GM12878 (cell line): Measurements from ENCODE around the gene SNAP29. TPM values are rescaled to one million over a fixed set of nuclear protein-coding genes. Genes with fewer than 3 reads are reported as not detected.

Experiments
- ATAC-seq: fragments of 200-7000 bp; cut with Tn5 transposase; 3 replicates; pipeline ENCODE4 v1.9.1; 2020; ENCODE audit warnings: mild to moderate bottlenecking, moderate library complexity
- BruUV-seq: library from RNA; stranded (reverse); fragments of 400-500 nt; replicated peaks from 2 replicates; lab custom pipeline; 2021; lab: Mats Ljungman, UMichigan
- CTCF ChIA-PET: fragments of 300-600 bp; sonication (Branson Sonifier 250); formaldehyde crosslinking; extraction: SDS; loops from one replicate; lab custom pipeline; 2021; ENCODE audit warnings: inconsistent platforms; lab: Yijun Ruan, JAX
- POLR2A ChIA-PET: fragments of 350-600 bp; formaldehyde crosslinking; extraction: SDS; loops from one replicate; lab custom pipeline; 2021; ENCODE audit warnings: inconsistent platforms; lab: Charles Lee
- RAD21 ChIA-PET: fragments of 300-600 bp; sonication (Branson Sonifier 250); formaldehyde crosslinking; loops from one replicate; lab custom pipeline; 2023; ENCODE audit warnings: antibody characterized with exemption; ENCODE audit not compliant: unreplicated experiment; lab: Charles Lee
- SMC1A ChIA-PET: fragments of 300-600 bp; sonication (Branson Sonifier 250); formaldehyde crosslinking; loops from one replicate; lab custom pipeline; 2023; ENCODE audit not compliant: unreplicated experiment, uncharacterized antibody; lab: Charles Lee
- DNase-seq: peaks from one replicate; pipeline ENCODE4 v3.0.0-alpha.2; 2011; ENCODE audit warnings: low read depth, low spot score
- FAIRE-seq: peaks from 3 replicates; lab custom pipeline; 2011; peaks lifted over from hg19 to GRCh38; lab: Jason Lieb, UNC
- H2AFZ ChIP-seq: 2 replicates; pipeline ENCODE4 v1.6.0; 2011; ENCODE audit warnings: low read depth, low read length, control low read depth; ENCODE audit not compliant: control insufficient read depth
- H3K27ac ChIP-seq: 2 replicates; pipeline ENCODE4 v1.5.1; 2011; ENCODE audit warnings: control low read depth; ENCODE audit not compliant: control insufficient read depth, insufficient read depth
- H3K27me3 ChIP-seq, 2 experiments: replicated peaks in 1 of 2; 2 replicates each; pipeline versions ENCODE4 v1.6.0 to v1.6.1; 2011; ENCODE audit warnings: low read length in 1 of 2; ENCODE audit not compliant: control insufficient read depth in 2 of 2, insufficient read depth in 2 of 2
- H3K36me3 ChIP-seq, 2 experiments: 2 replicates each; pipeline ENCODE4 v1.5.1; 2011; ENCODE audit warnings: low read length in 1 of 2; ENCODE audit not compliant: control insufficient read depth in 2 of 2, insufficient read depth in 2 of 2
- H3K4me1 ChIP-seq: 2 replicates; pipeline ENCODE4 v1.6.1; 2011; ENCODE audit warnings: mild to moderate bottlenecking, low read length, moderate library complexity, mixed read lengths; ENCODE audit not compliant: control insufficient read depth, insufficient read depth
- H3K4me2 ChIP-seq: 2 replicates; pipeline ENCODE4 v1.6.0; 2011; ENCODE audit warnings: control low read depth; ENCODE audit not compliant: control insufficient read depth, insufficient read depth
- H3K4me3 ChIP-seq: fragments of 200-600 bp; sonication (generic); 2 replicates; pipeline ENCODE4 v1.5.1; 2016
- H3K79me2 ChIP-seq: 2 replicates; pipeline ENCODE4 v1.6.0; 2011; ENCODE audit warnings: low read length; ENCODE audit not compliant: control insufficient read depth, insufficient read depth
- H3K9ac ChIP-seq: 2 replicates; pipeline ENCODE4 v1.8.0; 2011; ENCODE audit warnings: low read length, control low read depth, mixed read lengths; ENCODE audit not compliant: control insufficient read depth, insufficient read depth
- H3K9me3 ChIP-seq: replicated peaks from 3 replicates; pipeline ENCODE4 v1.5.1; 2011; ENCODE audit warnings: mild to moderate bottlenecking, low read length; ENCODE audit not compliant: control insufficient read depth, insufficient read depth
- H4K20me1 ChIP-seq: 2 replicates; pipeline ENCODE4 v1.6.0; 2011; ENCODE audit not compliant: control insufficient read depth, insufficient read depth
- BCLAF1 ChIP-seq: fragments of 450-650 bp; IDR thresholded peaks from 2 replicates; pipeline ENCODE4 v1.6.1; 2017; ENCODE audit warnings: antibody characterized with exemption, mild to moderate bottlenecking, moderate library complexity
- KDM1A ChIP-seq: fragments of 200-600 bp; sonication (generic); IDR thresholded peaks from 2 replicates; pipeline ENCODE4 v1.6.1; 2016; ENCODE audit warnings: borderline replicate concordance
- MAX ChIP-seq: IDR thresholded peaks from 2 replicates; pipeline ENCODE4 v1.6.1; 2012; ENCODE audit warnings: low read depth, low read length, improper control_type of control experiment
- NFIC ChIP-seq: IDR thresholded peaks from 2 replicates; pipeline ENCODE4 v1.6.1; 2012; ENCODE audit warnings: low read depth, mild to moderate bottlenecking, inconsistent platforms, low read length, moderate library complexity
- NRF1 ChIP-seq: conservative IDR thresholded peaks from 2 replicates; pipeline ENCODE4 v1.6.1; 2011; ENCODE audit warnings: mild to moderate bottlenecking, low read depth, low read length, improper control_type of control experiment
- POU2F2 ChIP-seq: IDR thresholded peaks from 3 replicates; pipeline ENCODE4 v1.6.1; 2011; ENCODE audit warnings: low read depth, mild to moderate bottlenecking, low read length, borderline replicate concordance
- RBBP5 ChIP-seq: fragments of 200-600 bp; sonication (generic); conservative IDR thresholded peaks from 2 replicates; pipeline ENCODE4 v1.6.1; 2016
- RELA ChIP-seq: fragments of 450-650 bp; IDR thresholded peaks from 2 replicates; pipeline ENCODE4 v1.8.0; 2014; ENCODE audit warnings: borderline replicate concordance; ENCODE audit not compliant: partially characterized antibody
- SIX5 ChIP-seq: IDR thresholded peaks from 2 replicates; pipeline ENCODE4 v1.6.1; 2011; ENCODE audit warnings: mild to moderate bottlenecking, low read depth, low read length, moderate library complexity; ENCODE audit not compliant: severe bottlenecking
- SRF ChIP-seq, 2 experiments: IDR thresholded peaks; 2 replicates each; pipeline ENCODE4 v1.6.1; 2011; ENCODE audit warnings: low read depth in 2 of 2, low read length in 2 of 2, mild to moderate bottlenecking in 1 of 2, moderate library complexity in 1 of 2
- TAF1 ChIP-seq: IDR thresholded peaks from 2 replicates; pipeline ENCODE4 v1.6.1; 2011; ENCODE audit warnings: mild to moderate bottlenecking, low read depth, low read length, borderline replicate concordance
- WGBS: methylation state at CpG from one replicate; pipeline ENCODE4 v1.1.6; 2016; ENCODE audit warnings: low lambda C conversion rate; ENCODE audit not compliant: insufficient replicate concordance, insufficient coverage; ENCODE audit errors: missing lambda C conversion rate; 5-methylcytosine and 5-hydroxymethylcytosine counted together
- in situ Hi-C: fragments of 300-500 bp; cut with MboI; formaldehyde crosslinking; loops from 9 replicates; pipeline ENCODE4 v1.14.3; 2018; ENCODE audit warnings: mixed read lengths
- intact Hi-C: fragments of 100-400 bp; cut with micrococcal nuclease; formaldehyde crosslinking; loops from one replicate; pipeline ENCODE4 v1.14.2; 2022; ENCODE audit not compliant: unreplicated experiment
- polyA plus RNA-seq, 11 experiments: library from polyadenylated mRNA; depleted of rRNA in 4 of 11; unstranded in 6 of 11; stranded (reverse) in 5 of 11; fragments of >200 nt; fragmentation: Nextera tagmentation in 4 of 11; fragmentation: Illumina TruSeq in 1 of 11; extraction: Ambion mirVana in 4 of 11; extraction: Trizol in 1 of 11; gene quantifications; 1 replicate in 1 of 11; 2 replicates in 10 of 11; pipeline versions ENCODE4 v1.2.1 to v1.2.3, GENCODE V29; 2011 to 2016; ENCODE audit warnings: inconsistent platforms in 2 of 11, missing spikeins in 2 of 11, low read depth in 1 of 11
- total RNA-seq, 4 experiments: library from RNA; depleted of rRNA in 3 of 4; stranded (reverse); fragments of >200 nt in 3 of 4; fragmentation: Illumina TruSeq in 1 of 4; extraction: Trizol in 1 of 4; gene quantifications; 2 replicates each; pipeline versions ENCODE4 v1.2.1 to v1.2.3, GENCODE V29; 2013 to 2021

The SNAP29 gene
- total and polyA plus RNA-seq, 10 of the 15 experiments (the other 5 are each of a cell fraction or from before 2014, with no cell fraction given) = 4.7 to 45.7 (median 27.9) TPM

GRCh38 chr22:20839837-20840645 lies 18.8 kb upstream of the SNAP29 start:
- Histone ChIP-seq H3K79me2 (peaks cover 5% of the 10 kb centered on the region), H3K9ac (no peak overlapping the region), H3K27ac (no peak overlapping the region), H3K4me3 (no peak overlapping the region), H4K20me1 (no peaks in the 10 kb centered on the region), H3K4me1 (peaks cover 5% of the 10 kb centered on the region), H3K27me3 (no peaks in the 10 kb centered on the region), H3K36me3 (no peaks in the 10 kb centered on the region; a peak in 1 of 4 replicates), H3K9me3 (no peaks in the 10 kb centered on the region), H2AFZ (no peak overlapping the region), H3K4me2 (no peak overlapping the region)
- DNase-seq (no peak), ATAC-seq (no peak), FAIRE-seq (no peak)
- ChIA-PET POLR2A (no interaction called here), RAD21 (no interaction called here), SMC1A (no interaction called here), CTCF (no interaction called here)
- intact Hi-C loops (no loop called here), in situ Hi-C loops (no loop called here)
- WGBS = 94% methylated on average over 3 of the region's 3 CpGs
- BruUV-seq = no TSS peak
- no peak for TF ChIP-seq RBBP5
- TF ChIP-seq NRF1 = no peak
- no peak for TF ChIP-seq SIX5

GRCh38 chr22:20840646-20841371 lies 18.0 kb upstream of the SNAP29 start:
- in situ Hi-C loops = no loop called here
- Histone ChIP-seq H3K4me3 (no peak overlapping the region), H3K9ac (no peak overlapping the region), H3K9me3 (no peaks in the 10 kb centered on the region), H3K4me2 (no peak overlapping the region), H3K79me2 (peaks cover 7% of the 10 kb centered on the region), H3K4me1 (peaks cover 5% of the 10 kb centered on the region), H4K20me1 (no peaks in the 10 kb centered on the region), H2AFZ (no peak overlapping the region), H3K27me3 (no peaks in the 10 kb centered on the region), H3K36me3 (no peaks in the 10 kb centered on the region; a peak in 1 of 4 replicates), H3K27ac (no peak overlapping the region)
- intact Hi-C loops = no loop called here
- no TSS peak for BruUV-seq
- ChIA-PET CTCF (no interaction called here), RAD21 (no interaction called here), SMC1A (no interaction called here), POLR2A (no interaction called here)
- WGBS = 94% methylated on average over 8 of the region's 8 CpGs
- FAIRE-seq (no peak), DNase-seq (no peak), ATAC-seq (no peak)
- TF ChIP-seq TAF1 (no peak), BCLAF1 (no peak), KDM1A (no peak), SRF (IDR thresholded peaks at IDR 0.05; ENCODE audit: low read depth in 2 of 2, low read length in 2 of 2) (no peak), MAX (no peak), RELA (no peak), NFIC (no peak), POU2F2 (no peak)
